Measurements from ENCODE around the gene RASA2. TPM values are rescaled to one million over a fixed set of nuclear protein-coding genes. Genes with fewer than 3 reads are reported as not detected.

The RASA2 gene
- polyA plus RNA-seq, 6 donors from 2014 or later: 23.8 to 61.4 (median 49.6) TPM

DNA sequence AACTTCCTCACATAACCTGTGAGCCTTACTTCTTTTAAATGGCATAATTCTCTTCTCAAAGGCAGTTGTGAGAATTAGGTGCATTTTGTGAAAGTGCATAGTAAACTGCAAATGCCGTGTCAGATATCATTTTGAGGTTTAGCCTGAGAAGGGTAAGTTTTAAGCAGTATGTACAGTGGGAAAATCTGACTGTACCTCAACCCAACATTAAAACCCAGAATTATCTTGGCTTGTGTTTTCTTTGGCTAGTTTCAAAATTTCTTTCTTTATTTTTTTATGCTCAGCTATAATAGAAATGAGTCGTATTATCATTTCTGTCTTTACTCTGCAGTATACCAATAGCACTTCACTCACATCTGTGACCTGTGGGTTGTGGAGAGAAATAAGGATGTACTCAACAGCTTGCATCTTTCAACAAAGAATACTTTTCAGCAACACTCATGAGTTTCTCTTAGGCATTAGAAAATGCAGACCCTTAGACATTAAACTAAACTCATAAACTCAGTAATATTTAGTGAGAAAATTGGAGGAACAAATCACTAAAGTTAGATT lies 65.7 kb downstream of the RASA2 start:
- peak; percentile 35 to 37 for ATAC-seq (ENCODE audit: low read depth in 2 of 2)
- Mint-ChIP-seq H3K27me3 (no peaks in the 10 kb centered on the region), H3K4me3 (peak overlapping the region in 2 of 8 donors; percentile 4 to 9), H3K9me3 (peaks cover 0 to 7% (median 5%) of the 10 kb centered on the region in 7 donors), H3K36me3 (peaks cover 34 to 37% of the 10 kb centered on the region in 2 donors), H3K4me1 (peaks cover 37 to 45% (median 41%) of the 10 kb centered on the region in 3 donors), H3K27ac (peak overlapping the region in 3 of 6 donors; percentile 51 to 86 (median 84))
- DNase-seq: no peak

DNA sequence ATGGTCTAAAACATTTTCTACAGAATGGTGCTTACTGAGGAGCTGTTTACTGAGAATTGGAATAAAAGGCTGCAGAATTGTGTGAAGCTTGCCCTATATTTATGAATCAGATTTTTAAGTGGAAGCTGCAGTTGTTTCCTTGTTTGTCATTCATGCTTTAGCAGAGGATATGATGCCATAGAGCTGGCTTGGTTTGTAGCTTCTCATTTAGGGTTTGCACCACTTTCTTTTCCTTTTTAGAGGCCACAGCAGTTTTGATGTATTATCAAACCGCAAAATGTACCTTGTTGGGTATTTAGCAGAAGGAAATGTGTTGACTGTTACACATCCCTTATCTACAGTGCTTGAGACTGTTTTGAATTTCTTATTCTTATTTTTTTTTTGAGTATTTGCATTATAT lies 66.2 kb downstream of the RASA2 start:
- DNase-seq: peak; percentile 30
- ATAC-seq (ENCODE audit: low read depth in 2 of 2): peak; percentile 71 to 72
- peak overlapping the region in 2 of 8 donors; percentile 9 to 43 for H3K4me3 Mint-ChIP-seq
- no peaks in the 10 kb centered on the region for H3K27me3 Mint-ChIP-seq
- peaks cover 28 to 31% of the 10 kb centered on the region in 2 donors for H3K36me3 Mint-ChIP-seq
- H3K4me1 Mint-ChIP-seq: peaks cover 32 to 41% (median 40%) of the 10 kb centered on the region in 3 donors
- peaks cover 0 to 2% (median 0%) of the 10 kb centered on the region in 7 donors for H3K9me3 Mint-ChIP-seq
- H3K27ac Mint-ChIP-seq: peak overlapping the region in 2 of 6 donors; percentile 14 to 64

DNA sequence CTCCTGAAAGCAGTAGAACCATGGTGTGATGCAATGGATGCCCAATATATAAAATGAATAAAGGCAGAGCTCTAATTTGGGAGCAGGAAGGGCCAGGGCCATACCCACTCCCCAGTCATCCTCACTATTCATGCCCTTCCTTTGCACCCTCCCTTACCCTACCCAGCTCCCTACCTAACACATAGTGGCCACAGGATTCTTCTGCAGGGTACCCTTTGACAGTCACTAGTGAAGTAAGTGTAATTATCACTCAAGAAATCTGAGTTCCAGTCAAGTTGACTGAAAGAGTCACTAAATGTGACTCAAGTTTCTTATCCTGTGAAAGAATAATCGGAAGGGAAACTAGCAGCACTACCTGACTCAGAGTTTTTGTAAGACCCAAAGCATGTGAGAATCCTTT lies 69.2 kb downstream of the RASA2 start:
- Mint-ChIP-seq H3K27ac (peak overlapping the region in 5 of 6 donors; percentile 1 to 80 (median 76)), H3K36me3 (peaks cover 2 to 5% of the 10 kb centered on the region in 2 donors), H3K27me3 (no peaks in the 10 kb centered on the region), H3K4me3 (no peak overlapping the region), H3K4me1 (peaks cover 14 to 19% (median 17%) of the 10 kb centered on the region in 3 donors), H3K9me3 (no peaks in the 10 kb centered on the region)
- ATAC-seq (ENCODE audit: low read depth in 2 of 2) (no peak), DNase-seq (no peak)

- Mint-ChIP-seq H3K4me1 (peaks cover 0 to 2% (median 1%) of the 10 kb centered on the region in 3 donors), H3K27ac (no peak overlapping the region), H3K9me3 (no peaks in the 10 kb centered on the region), H3K36me3 (no peaks in the 10 kb centered on the region), H3K4me3 (no peak overlapping the region), H3K27me3 (no peaks in the 10 kb centered on the region)
- DNase-seq (no peak), ATAC-seq (ENCODE audit: low read depth in 2 of 2) (peak; percentile 56 to 58)
Measured at GRCh38 chr3:141557961-141558706, 71.3 kb downstream of the RASA2 start.

DNA sequence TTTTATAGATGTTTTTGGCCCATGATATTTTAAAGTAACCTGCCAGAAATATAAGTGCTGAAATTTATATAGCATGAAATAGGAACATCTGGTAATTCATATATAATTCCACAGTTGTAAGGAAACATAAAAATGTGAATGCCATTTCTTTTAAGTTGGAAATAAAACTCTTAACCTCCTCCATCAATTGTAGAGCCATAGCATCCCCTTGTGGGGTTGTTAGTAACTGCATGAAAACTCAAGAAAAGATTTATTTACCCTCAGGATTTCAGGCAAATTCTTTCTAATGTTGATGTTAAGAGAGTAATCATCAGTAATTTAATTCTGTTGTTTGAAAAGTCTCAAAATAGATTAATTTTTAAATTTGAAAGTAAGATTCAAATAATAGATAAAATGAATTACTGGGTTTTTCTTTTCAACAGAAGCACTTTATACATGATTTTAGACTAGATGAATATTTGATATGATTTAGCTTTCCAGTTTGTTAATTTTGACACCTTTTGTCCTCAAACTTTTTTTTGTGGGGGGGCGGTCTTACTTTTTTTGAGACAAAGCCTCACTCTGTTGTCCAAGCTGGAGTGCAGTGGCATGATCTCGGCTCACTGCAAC lies 74.7 kb downstream of the RASA2 start:
- Mint-ChIP-seq H3K36me3 (peaks cover 6 to 10% of the 10 kb centered on the region in 2 donors), H3K9me3 (no peaks in the 10 kb centered on the region), H3K27me3 (no peaks in the 10 kb centered on the region), H3K27ac (peak overlapping the region in 1 of 6 donors; percentile 21), H3K4me3 (no peak overlapping the region), H3K4me1 (peaks cover 0 to 4% (median 0%) of the 10 kb centered on the region in 3 donors)
- ATAC-seq (ENCODE audit: low read depth in 2 of 2) (peak in 1 of 2 donors; percentile 46), DNase-seq (peak; percentile 57)

GRCh38 chr3:141564241-141564640 lies 77.4 kb downstream of the RASA2 start:
- Mint-ChIP-seq H3K27ac (peak overlapping the region in 1 of 6 donors; percentile 12), H3K36me3 (peaks cover 6 to 10% of the 10 kb centered on the region in 2 donors), H3K4me1 (peaks cover 0 to 4% (median 0%) of the 10 kb centered on the region in 3 donors), H3K9me3 (no peaks in the 10 kb centered on the region), H3K27me3 (no peaks in the 10 kb centered on the region), H3K4me3 (no peak overlapping the region)
- DNase-seq (no peak), ATAC-seq (ENCODE audit: low read depth in 2 of 2) (no peak)

GRCh38 chr3:141570068-141570467 lies 83.2 kb downstream of the RASA2 start:
- DNase-seq: no peak
- H3K4me1 Mint-ChIP-seq: no peaks in the 10 kb centered on the region
- no peaks in the 10 kb centered on the region for H3K9me3 Mint-ChIP-seq
- no peak overlapping the region for H3K27ac Mint-ChIP-seq
- no peaks in the 10 kb centered on the region for H3K27me3 Mint-ChIP-seq
- ATAC-seq (ENCODE audit: low read depth in 2 of 2): no peak
- no peak overlapping the region for H3K4me3 Mint-ChIP-seq
- H3K36me3 Mint-ChIP-seq: peaks cover 6 to 10% of the 10 kb centered on the region in 2 donors

DNA sequence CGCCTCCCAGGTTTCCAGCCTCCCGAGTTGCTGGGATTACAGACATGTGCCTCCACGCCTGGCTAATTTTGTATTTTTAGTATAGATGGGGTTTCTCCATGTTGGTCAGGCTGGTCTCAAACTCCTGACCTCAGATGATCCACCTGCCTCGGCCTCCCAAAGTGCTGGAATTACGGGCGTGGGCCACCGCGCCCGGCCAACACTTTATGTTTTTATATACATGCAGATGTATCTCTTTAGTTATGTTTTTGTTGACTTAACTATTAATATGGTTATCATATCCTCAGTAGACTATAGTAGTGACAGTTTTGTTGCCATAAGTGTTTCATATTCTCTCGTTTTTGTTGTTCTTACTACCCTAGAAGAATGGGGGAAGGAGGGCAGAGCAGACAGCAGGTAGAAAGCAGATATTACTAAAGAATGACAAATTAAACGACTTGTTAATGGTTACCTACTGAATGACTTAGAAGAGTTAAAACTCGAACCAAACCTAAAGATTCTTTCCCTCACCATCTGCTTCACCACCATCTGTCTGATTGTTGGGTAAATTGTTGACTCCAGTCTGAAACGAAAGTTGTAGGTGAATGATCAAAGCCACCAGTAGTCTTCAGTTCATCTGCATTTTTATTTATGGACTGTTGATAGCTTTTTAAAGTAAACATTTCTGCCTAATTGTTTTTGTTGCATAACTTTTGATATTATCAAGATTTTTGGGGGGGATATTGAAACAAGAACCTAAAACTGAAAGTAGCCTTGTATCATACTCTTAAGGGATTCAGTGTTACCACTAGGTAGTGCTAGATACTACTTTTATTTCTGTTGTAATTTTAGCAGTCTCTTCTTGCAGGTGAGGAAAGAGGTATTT lies 89.3 kb downstream of the RASA2 start:
- no peaks in the 10 kb centered on the region for H3K27me3 Mint-ChIP-seq
- H3K36me3 Mint-ChIP-seq: no peaks in the 10 kb centered on the region
- H3K27ac Mint-ChIP-seq: peak overlapping the region in 5 of 6 donors; percentile 84 to 91 (median 88)
- DNase-seq (peak; percentile 15), ATAC-seq (ENCODE audit: low read depth in 2 of 2) (peak; percentile 78 to 80)
- peaks cover 5 to 11% (median 9%) of the 10 kb centered on the region in 3 donors for H3K4me1 Mint-ChIP-seq
- H3K9me3 Mint-ChIP-seq: no peaks in the 10 kb centered on the region
- H3K4me3 Mint-ChIP-seq: peak overlapping the region in 1 of 8 donors; percentile 16

DNA sequence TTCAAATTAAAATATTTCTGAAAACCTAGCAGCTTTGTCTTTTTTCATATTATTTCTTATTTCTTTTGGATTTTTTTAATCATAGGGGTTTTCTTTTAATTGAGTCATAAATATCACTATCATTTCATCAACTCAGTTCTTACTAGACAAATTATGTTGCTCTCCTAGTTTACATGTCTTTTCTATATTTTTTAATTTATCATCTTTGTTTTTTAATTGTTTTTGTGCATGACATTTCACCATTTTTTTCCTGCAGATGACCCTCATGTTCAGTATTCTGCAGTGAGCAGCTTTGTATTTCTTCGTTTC lies 89.9 kb downstream of the RASA2 start:
- Mint-ChIP-seq H3K27ac (peak overlapping the region in 4 of 6 donors; percentile 22 to 90 (median 84)), H3K9me3 (no peaks in the 10 kb centered on the region), H3K4me1 (peaks cover 5 to 11% (median 9%) of the 10 kb centered on the region in 3 donors), H3K27me3 (no peaks in the 10 kb centered on the region), H3K4me3 (no peak overlapping the region), H3K36me3 (no peaks in the 10 kb centered on the region)
- DNase-seq (no peak), ATAC-seq (ENCODE audit: low read depth in 2 of 2) (no peak)

- Mint-ChIP-seq H3K27me3 (no peaks in the 10 kb centered on the region), H3K27ac (no peak overlapping the region), H3K4me3 (peak overlapping the region in 1 of 8 donors; percentile 29), H3K9me3 (no peaks in the 10 kb centered on the region), H3K4me1 (peaks cover 5 to 11% (median 9%) of the 10 kb centered on the region in 3 donors), H3K36me3 (no peaks in the 10 kb centered on the region)
- ATAC-seq (ENCODE audit: low read depth in 2 of 2) (no peak), DNase-seq (no peak)
Measured at GRCh38 chr3:141578202-141578973, 91.6 kb downstream of the RASA2 start.

DNA sequence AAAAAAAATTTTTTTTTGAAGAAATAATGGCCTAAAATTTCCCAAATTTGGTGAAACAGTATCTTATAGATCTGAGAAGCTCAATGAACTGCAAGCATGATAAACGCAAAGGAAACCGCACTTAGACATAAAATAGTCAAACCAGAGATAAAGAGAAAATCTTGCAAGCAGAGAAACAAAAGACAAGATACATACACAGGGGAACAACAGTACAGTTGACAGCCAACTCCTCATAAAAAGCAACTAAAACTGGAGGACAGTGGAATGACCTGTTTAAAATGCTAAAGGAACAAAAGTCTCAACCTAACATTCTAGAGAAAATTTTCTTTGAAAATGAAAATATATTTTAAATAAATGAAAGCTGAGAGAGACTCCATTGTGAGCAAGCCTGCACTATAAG lies 107.5 kb downstream of the RASA2 start:
- Mint-ChIP-seq H3K9me3 (peaks cover 0 to 5% (median 0%) of the 10 kb centered on the region in 7 donors), H3K4me3 (no peak overlapping the region), H3K36me3 (peaks cover 36 to 57% of the 10 kb centered on the region in 2 donors), H3K27me3 (no peaks in the 10 kb centered on the region), H3K4me1 (no peaks in the 10 kb centered on the region), H3K27ac (no peak overlapping the region)
- no peak for DNase-seq
- no peak for ATAC-seq (ENCODE audit: low read depth in 2 of 2)

DNA sequence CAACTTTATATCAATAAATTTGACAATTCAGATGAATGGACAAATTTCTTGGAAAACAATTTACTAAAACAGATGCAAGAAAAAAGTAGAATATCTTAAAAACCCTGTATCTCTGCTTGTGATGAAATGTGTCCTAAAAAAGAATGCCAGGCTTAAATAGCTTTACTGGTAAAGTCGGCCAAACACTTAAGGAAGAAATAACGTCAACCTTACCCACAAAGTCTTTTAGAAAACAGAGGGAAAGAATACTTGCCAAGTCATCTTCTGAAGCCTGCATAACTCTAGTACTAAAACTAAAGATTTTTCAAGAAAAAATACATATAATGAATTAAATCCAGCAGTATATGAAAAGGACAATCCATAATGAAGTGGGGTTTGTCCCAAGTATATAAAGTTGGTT lies 111.1 kb downstream of the RASA2 start:
- Mint-ChIP-seq H3K9me3 (peaks cover 5 to 22% (median 11%) of the 10 kb centered on the region in 7 donors), H3K27ac (peak overlapping the region in 3 of 6 donors; percentile 3 to 65 (median 30)), H3K27me3 (no peaks in the 10 kb centered on the region), H3K4me3 (no peak overlapping the region), H3K36me3 (peaks cover 40 to 55% of the 10 kb centered on the region in 2 donors), H3K4me1 (peaks cover 0 to 2% (median 0%) of the 10 kb centered on the region in 3 donors)
- no peak for ATAC-seq (ENCODE audit: low read depth in 2 of 2)
- no peak for DNase-seq
